Astrocyte of the spinal cord (primary cell): Measurements from ENCODE around the gene B4GALNT3.

Experiments used
- DNase-seq: peaks from one replicate; pipeline ENCODE4 v3.0.0; 2011; ENCODE audit warnings: low read depth, low spot score
- H3K4me3 ChIP-seq: 2 replicates; pipeline ENCODE4 v1.5.1; 2011; ENCODE audit warnings: low read depth, mild to moderate bottlenecking, low read length, moderate library complexity
- in situ Hi-C: cut with HindIII; loops from 2 replicates; pipeline ENCODE4 v1.10.0; 2017; ENCODE audit warnings: low sequenced_read_pairs
- TF ChIP-seq, protein P1 (sequence below): IDR thresholded peaks from 2 replicates; pipeline ENCODE4 v1.5.1; 2012; ENCODE audit warnings: low read depth, mild to moderate bottlenecking, low read length, inconsistent platforms

Gene B4GALNT3

GRCh38 chr12:553216-554000, 93.7 kb downstream of the B4GALNT3 start:
- TF ChIP-seq, protein P1, sequence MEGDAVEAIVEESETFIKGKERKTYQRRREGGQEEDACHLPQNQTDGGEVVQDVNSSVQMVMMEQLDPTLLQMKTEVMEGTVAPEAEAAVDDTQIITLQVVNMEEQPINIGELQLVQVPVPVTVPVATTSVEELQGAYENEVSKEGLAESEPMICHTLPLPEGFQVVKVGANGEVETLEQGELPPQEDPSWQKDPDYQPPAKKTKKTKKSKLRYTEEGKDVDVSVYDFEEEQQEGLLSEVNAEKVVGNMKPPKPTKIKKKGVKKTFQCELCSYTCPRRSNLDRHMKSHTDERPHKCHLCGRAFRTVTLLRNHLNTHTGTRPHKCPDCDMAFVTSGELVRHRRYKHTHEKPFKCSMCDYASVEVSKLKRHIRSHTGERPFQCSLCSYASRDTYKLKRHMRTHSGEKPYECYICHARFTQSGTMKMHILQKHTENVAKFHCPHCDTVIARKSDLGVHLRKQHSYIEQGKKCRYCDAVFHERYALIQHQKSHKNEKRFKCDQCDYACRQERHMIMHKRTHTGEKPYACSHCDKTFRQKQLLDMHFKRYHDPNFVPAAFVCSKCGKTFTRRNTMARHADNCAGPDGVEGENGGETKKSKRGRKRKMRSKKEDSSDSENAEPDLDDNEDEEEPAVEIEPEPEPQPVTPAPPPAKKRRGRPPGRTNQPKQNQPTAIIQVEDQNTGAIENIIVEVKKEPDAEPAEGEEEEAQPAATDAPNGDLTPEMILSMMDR, result no peak
- DNase-seq, result no peak
- H3K4me3 ChIP-seq, result no peak overlapping the region
- in situ Hi-C loops, result no loop called here

GRCh38 chr12:554001-554285, 94.2 kb downstream of the B4GALNT3 start:
- H3K4me3 ChIP-seq, result no peak overlapping the region
- DNase-seq, result no peak
- TF ChIP-seq, protein P1, result no peak
- in situ Hi-C loops, result no loop called here

DNA sequence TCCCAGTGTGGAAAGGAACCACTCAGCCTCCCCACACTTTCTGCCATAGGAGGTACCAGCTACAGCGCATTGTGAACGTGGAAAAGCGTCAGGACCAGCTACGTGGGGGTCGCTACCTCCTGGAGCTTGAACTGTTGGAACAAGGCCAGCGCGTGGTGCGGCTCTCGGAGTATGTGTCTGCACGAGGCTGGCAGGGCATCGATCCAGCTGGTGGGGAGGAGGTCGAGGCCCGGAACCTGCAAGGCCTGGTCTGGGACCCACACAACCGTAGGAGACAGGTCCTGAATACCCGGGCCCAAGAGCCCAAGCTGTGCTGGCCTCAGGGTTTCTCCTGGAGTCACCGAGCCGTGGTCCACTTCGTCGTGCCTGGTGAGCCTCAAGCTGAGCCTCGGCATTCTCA, 96.8 kb downstream of the B4GALNT3 start:
- H3K4me3 ChIP-seq, result no peak overlapping the region
- TF ChIP-seq, protein P1, result no peak
- in situ Hi-C loops, result no loop called here
- no peak for DNase-seq

DNA sequence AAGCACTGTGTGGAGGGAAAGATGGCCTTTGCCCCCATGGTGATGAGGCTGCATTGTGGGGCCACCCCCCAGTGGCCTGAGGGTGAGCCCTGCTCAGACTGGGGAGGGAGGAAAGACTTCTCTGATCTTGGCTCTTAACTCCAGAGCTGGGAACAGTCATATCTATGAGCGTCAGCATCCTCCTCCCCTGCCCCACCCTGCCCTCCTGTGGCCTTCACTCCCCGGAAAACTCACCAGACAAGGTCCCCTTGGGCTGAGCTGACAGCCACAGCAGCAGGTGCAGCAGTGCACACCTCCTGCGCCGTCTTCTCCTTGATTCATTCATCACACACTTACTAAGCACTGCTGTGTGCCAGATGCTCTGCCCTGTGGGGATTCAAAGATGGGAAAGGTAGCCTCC, 98.8 kb downstream of the B4GALNT3 start:
- TF ChIP-seq, protein P1, result no peak
- no peak overlapping the region for H3K4me3 ChIP-seq
- no peak for DNase-seq
- in situ Hi-C loops, result no loop called here

DNA sequence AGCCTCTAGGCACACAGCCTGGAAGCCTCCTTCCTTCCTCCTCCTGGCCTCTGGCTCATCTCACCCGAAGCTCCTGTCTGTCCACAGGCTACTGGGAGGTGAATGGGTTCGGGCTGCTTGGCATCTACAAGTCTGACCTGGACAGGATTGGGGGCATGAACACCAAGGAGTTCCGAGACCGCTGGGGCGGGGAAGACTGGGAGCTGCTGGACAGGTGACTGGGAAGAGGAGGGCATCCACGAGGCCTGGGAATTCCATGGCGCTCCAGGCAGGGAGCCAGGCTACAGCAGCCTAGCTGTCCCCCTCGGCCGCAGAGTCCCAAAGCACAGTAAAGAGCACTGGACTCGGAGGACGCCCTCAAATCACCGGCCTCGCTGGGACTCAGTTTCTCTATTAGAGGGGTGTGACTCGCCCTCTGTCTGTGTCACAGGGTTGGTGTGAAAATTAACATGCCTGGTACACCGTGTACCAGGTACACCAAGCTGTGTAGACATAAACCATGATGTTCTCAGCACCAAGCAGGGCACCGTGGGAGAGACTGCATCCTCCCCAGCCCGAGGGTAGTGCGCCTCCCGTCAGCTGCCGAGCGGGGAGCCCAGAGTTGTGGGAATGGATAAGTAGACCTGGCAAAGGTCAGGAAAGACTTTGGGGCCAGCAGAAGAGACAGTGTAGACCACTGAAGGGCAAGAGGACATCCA, 99.6 kb downstream of the B4GALNT3 start:
- DNase-seq, result no peak
- TF ChIP-seq, protein P1, result no peak
- in situ Hi-C loops, result no loop called here
- no peak overlapping the region for H3K4me3 ChIP-seq

- in situ Hi-C loops, result no loop called here
- TF ChIP-seq, protein P1, result no peak
- H3K4me3 ChIP-seq, result no peak overlapping the region
Measured at GRCh38 chr12:559906-560455, 100.2 kb downstream of the B4GALNT3 start.

More at GRCh38 chr12:559906-560455, 100.2 kb downstream of the B4GALNT3 start:
- DNase-seq, result no peak
